Adrenal gland (tissue), 12 donors: ENCODE data around the gene APCDD1L. TPM values are rescaled to one million over a fixed set of nuclear protein-coding genes. Genes with fewer than 3 reads are reported as not detected.

Experiments used
- DNase-seq, 7 donors: peaks; one replicate each; pipeline ENCODE4 v3.0.0-alpha.2; 2019 to 2020
- H3K27ac ChIP-seq, 5 donors: fragments of 200-600 bp; sonication (generic) in 4 of 5; 1 replicate in 3 of 5; 2 replicates in 2 of 5; pipeline versions ENCODE4 v1.5.1 to v1.8.0; 2016 to 2020; ENCODE audit warnings: mild to moderate bottlenecking in 1 of 5
- H3K27me3 ChIP-seq: fragments of 200-600 bp; 2 replicates; pipeline ENCODE4 v1.8.0; 2021
- H3K36me3 ChIP-seq, 2 donors: fragments of 200-600 bp; replicated peaks in 1 of 2; 1 replicate in 1 of 2; 2 replicates in 1 of 2; pipeline versions ENCODE4 v1.5.1 to v1.8.0; 2018 to 2022
- H3K4me1 ChIP-seq, 2 donors: fragments of 200-600 bp; replicated peaks in 1 of 2; 1 replicate in 1 of 2; 2 replicates in 1 of 2; pipeline versions ENCODE4 v1.5.1 to v1.8.0; 2018 to 2021
- H3K4me3 ChIP-seq, 4 donors: fragments of 200-600 bp; sonication (generic) in 3 of 4; one replicate each; pipeline ENCODE4 v1.5.1; 2016 to 2018
- H3K9me3 ChIP-seq, 3 donors: fragments of 200-600 bp; sonication (generic) in 1 of 3; replicated peaks in 1 of 3; 1 replicate in 2 of 3; 2 replicates in 1 of 3; pipeline versions ENCODE4 v1.5.1 to v1.8.0; 2016 to 2021
- CTCF ChIP-seq, 6 experiments: fragments of 450-650 bp in 4 of 6; fragments of 200-600 bp in 2 of 6; sonication (generic) in 1 of 6; IDR thresholded peaks; 1 replicate in 5 of 6; 2 replicates in 1 of 6; pipeline versions ENCODE4 v1.5.1 to v1.8.0; 2016 to 2021; ENCODE audit warnings: antibody characterized with exemption in 6 of 6, mild to moderate bottlenecking in 2 of 6, moderate library complexity in 1 of 6
- POLR2A ChIP-seq, 2 donors: fragments of 450-650 bp; IDR thresholded peaks; one replicate each; pipeline ENCODE4 v1.6.1; 2017; ENCODE audit warnings: antibody characterized with exemption in 2 of 2, mild to moderate bottlenecking in 2 of 2, moderate library complexity in 1 of 2
- WGBS, 4 donors: extraction: QIAGEN DNeasy Blood & Tissue Kit in 2 of 4; methylation state at CpG; one replicate each; pipeline versions ENCODE4 v1.1.5 to v1.1.7; 2013 to 2017; 5-methylcytosine and 5-hydroxymethylcytosine counted together
- intact Hi-C, 2 donors: fragments of 100-400 bp; cut with DNase I; formaldehyde crosslinking; loops; one replicate each; pipeline versions ENCODE4 v1.14.1 to v1.15.0; 2022 to 2023
- polyA plus RNA-seq, 3 donors: library from polyadenylated mRNA; stranded (reverse); fragments of 200-250 nt in 2 of 3; fragments of 350-450 nt in 1 of 3; fragmentation: Illumina TruSeq in 1 of 3; extraction: RNeasy Lipid Tissue Mini Kit (QIAGEN cat#74804) in 1 of 3; gene quantifications; one replicate each; pipeline ENCODE4 v1.2.3, GENCODE V29; 2013 to 2014
- total RNA-seq, 9 donors: library from RNA; depleted of rRNA in 4 of 9; stranded (reverse); fragments of >200 nt in 4 of 9; fragments of 120-200 nt in 1 of 9; fragmentation: NEBNext Ultra II Directional in 1 of 9; extraction: Animal tissue kit (Norgen Biotek cat#: 25700) in 1 of 9; gene quantifications; one replicate each; pipeline versions ENCODE4 v1.1.0 to v1.2.4, GENCODE V29; 2013 to 2023
- donor health status: healthy with polysubstance abuse.
- donor health status: Bipolar disorder and iron deficiency.
- donor health status: DM: yes; HTN: yes; CAD: no.
- donor health status: DM: no; HTN: no; CAD: no.
- donor health status: DM: no; HTN: no; CAD: no.
- donor health status: DM: yes; HTN: yes; CAD: no.

The APCDD1L gene
- total and polyA plus RNA-seq, 12 donors = 0.06 to 0.96 (median 0.27) TPM; not detected in 4

- TF ChIP-seq POLR2A (IDR thresholded peaks at IDR 0.05) = no peak
- no peak for TF ChIP-seq CTCF (IDR thresholded peaks at IDR 0.05)
- Histone ChIP-seq H3K9me3 (peaks cover 0 to 8% (median 0%) of the 10 kb centered on the region in 3 donors), H3K36me3 (no peaks in the 10 kb centered on the region), H3K4me3 (no peak overlapping the region), H3K4me1 (no peaks in the 10 kb centered on the region), H3K27ac (no peak overlapping the region), H3K27me3 (no peaks in the 10 kb centered on the region)
- DNase-seq = no peak
- intact Hi-C loops = loop anchor here in 1 of 2 donors (10.0 kb wide), 1 partner anchor 369 kb away; the partner anchor contains the start of genes GNAS and GNAS-AS1
- WGBS, 4 donors = 37 to 47% (median 43%) methylated on average over 1 of the region's 1 CpG
These were observed 29.0 kb downstream of the APCDD1L start for GRCh38 chr20:58486207-58486606.

- intact Hi-C loops = loop anchor here in 1 of 2 donors (10.0 kb wide), 1 partner anchor 369 kb away; the partner anchor contains the start of genes GNAS and GNAS-AS1
- DNase-seq = no peak
- TF ChIP-seq CTCF (IDR thresholded peaks at IDR 0.05) (no peak), POLR2A (IDR thresholded peaks at IDR 0.05) (no peak)
- Histone ChIP-seq H3K9me3 (peaks cover 0 to 8% (median 0%) of the 10 kb centered on the region in 3 donors), H3K4me3 (no peak overlapping the region), H3K27ac (no peak overlapping the region), H3K27me3 (no peaks in the 10 kb centered on the region), H3K4me1 (no peaks in the 10 kb centered on the region), H3K36me3 (no peaks in the 10 kb centered on the region)
- 70 to 79% (median 79%) methylated on average over 3 of the region's 3 CpGs for WGBS, 4 donors
These were observed 29.8 kb downstream of the APCDD1L start for GRCh38 chr20:58485393-58485792.

GRCh38 chr20:58483470-58483869 lies 31.7 kb downstream of the APCDD1L start:
- Histone ChIP-seq H3K27ac (no peak overlapping the region), H3K27me3 (no peaks in the 10 kb centered on the region), H3K36me3 (no peaks in the 10 kb centered on the region), H3K9me3 (peaks cover 0 to 8% (median 0%) of the 10 kb centered on the region in 3 donors), H3K4me1 (no peaks in the 10 kb centered on the region), H3K4me3 (no peak overlapping the region)
- no peak for DNase-seq
- 89 to 94% (median 91%) methylated on average over 6 of the region's 6 CpGs for WGBS, 4 donors
- intact Hi-C loops = loop anchor here in 1 of 2 donors (5.0 to 10.0 kb wide), 2 partner anchors 164 to 371 kb away; partner anchors contain the start of genes GNAS and GNAS-AS1
- TF ChIP-seq POLR2A (IDR thresholded peaks at IDR 0.05) (no peak), CTCF (IDR thresholded peaks at IDR 0.05) (no peak)

- DNase-seq = no peak
- TF ChIP-seq CTCF (IDR thresholded peaks at IDR 0.05) (no peak), POLR2A (IDR thresholded peaks at IDR 0.05) (no peak)
- intact Hi-C loops = loop anchor here in 1 of 2 donors (5.0 to 10.0 kb wide), 2 partner anchors 164 to 372 kb away; partner anchors contain the start of genes GNAS and GNAS-AS1
- no peak overlapping the region for H3K27ac ChIP-seq
- H3K4me1 ChIP-seq = no peaks in the 10 kb centered on the region
- H3K36me3 ChIP-seq = no peaks in the 10 kb centered on the region
- no peak overlapping the region for H3K4me3 ChIP-seq
- 80 to 88% (median 87%) methylated on average over 5 of the region's 5 CpGs for WGBS, 4 donors
- H3K9me3 ChIP-seq = peaks cover 0 to 10% (median 0%) of the 10 kb centered on the region in 3 donors
- no peaks in the 10 kb centered on the region for H3K27me3 ChIP-seq
These were observed 32.1 kb downstream of the APCDD1L start for GRCh38 chr20:58483051-58483450.
